ENCODE results near the gene MS4A18.
"Not testable (repeated sequence)": the region's sequence is repeated elsewhere in the genome, so short reads cannot be mapped to it uniquely, and the experiment has no call there.

MS4A18 gene

DNA sequence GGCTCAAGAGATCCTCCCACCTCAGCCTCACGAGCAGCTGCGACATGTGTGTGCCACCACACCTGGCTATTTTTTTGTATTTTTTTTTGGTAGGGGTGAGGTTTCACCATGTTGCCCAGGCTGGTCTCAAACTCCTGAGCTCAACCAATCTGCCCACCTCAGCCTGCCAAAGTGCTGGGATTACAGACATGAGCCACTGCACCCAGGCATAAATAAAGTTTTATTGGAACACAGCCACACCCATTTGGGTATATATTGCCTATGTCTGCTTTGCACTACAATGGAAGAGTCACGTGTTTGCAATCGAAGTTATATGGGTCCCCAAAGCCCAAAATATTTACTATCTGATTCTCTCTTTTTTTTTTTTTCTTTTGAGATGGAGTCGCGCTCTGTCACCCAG is 30.4 kb downstream of the MS4A18 start:
- no peak for ATAC-seq
- Mint-ChIP-seq H3K4me3 (no peak overlapping the region), H3K9me3 (no peaks in the 10 kb centered on the region), H3K27ac (no peak overlapping the region), H3K27me3 (peaks cover 62% of the 10 kb centered on the region), H3K4me1 (no peaks in the 10 kb centered on the region)
- DNase-seq, result no peak

DNA sequence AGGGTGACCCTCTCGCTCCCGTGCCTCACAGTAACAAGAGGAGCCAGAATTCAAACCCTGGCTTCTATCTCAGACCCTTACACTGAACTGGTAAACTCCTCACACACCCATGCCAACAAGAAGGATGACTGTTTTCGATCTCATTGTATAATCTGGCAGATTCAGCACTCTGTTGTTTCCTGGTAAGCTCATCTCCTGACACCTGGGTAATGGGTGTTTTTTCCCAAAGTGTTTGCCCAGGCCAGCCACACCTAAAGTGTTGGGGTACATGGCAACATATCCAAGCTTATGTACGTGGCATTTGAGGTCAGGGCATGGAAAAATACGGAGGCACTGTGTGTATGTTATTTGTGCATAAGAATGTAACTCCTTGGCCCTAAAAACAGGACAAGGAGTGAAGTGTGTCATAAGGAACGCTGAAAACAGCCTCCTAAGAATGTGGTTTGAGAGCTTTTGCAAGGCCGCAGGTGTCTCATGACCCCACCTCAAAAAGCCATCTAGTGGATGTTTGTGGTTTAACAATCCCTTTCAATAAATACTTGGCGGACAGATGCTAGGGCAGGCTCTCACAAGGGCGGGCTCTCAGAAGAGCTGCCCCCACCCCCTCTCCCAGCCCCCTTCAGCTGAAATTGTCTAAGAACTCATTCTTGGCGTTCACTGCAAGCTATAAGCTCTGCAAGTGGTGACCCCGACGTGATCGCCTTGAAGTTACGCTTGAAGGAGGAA is 31.9 kb downstream of the MS4A18 start, which contains the start of gene MS4A15:
Gene MS4A15, plus strand, starts transcription at position 561 of the 726 bp plus-strand sequence. CDS start 6,867 bp downstream, outside the sequence.
- Mint-ChIP-seq H3K4me3 (no peak within 1 kb of the TSS), H3K4me1 (no peaks in the 10 kb centered on the region), H3K9me3 (no peaks in the 10 kb centered on the region), H3K27me3 (peaks cover 62% of the 10 kb centered on the region), H3K27ac (no peak within 1 kb of the TSS)
- ATAC-seq (no peak), DNase-seq (no peak)

DNA sequence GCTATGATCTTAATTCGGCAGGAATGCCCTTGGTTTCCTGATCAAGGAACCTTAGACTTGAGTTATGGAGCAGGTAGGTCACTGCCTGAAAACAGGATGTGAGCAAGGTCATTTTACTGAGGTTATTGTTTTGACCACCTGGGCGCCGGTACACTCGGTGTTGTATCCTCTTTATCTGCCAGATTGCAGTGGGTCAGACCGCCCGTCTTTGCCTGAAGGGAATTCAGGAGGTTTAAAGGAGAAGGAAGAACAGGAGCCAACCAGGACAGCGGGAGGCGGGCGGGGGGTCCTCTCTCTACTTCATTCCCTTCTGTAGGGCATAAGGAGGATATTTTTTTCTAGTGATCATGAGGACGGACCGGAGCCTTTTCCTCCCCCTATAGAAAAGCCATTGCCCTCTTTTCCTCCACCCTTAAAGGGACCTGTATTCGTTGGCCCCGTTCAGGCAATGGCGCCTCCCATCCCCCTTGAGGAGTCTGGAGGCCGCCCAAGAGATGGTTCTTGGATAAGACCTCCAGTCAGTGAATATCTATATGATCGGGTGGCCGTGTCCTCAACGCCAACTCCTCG is 32.8 kb downstream of the MS4A18 start:
- DNase-seq, result no peak
- H3K9me3 Mint-ChIP-seq, result no peaks in the 10 kb centered on the region
- H3K27ac Mint-ChIP-seq, result no peak overlapping the region
- H3K27me3 Mint-ChIP-seq, result peaks cover 56% of the 10 kb centered on the region
- ATAC-seq, result no peak
- H3K4me1 Mint-ChIP-seq, result no peaks in the 10 kb centered on the region
- H3K4me3 Mint-ChIP-seq, result no peak overlapping the region

DNA sequence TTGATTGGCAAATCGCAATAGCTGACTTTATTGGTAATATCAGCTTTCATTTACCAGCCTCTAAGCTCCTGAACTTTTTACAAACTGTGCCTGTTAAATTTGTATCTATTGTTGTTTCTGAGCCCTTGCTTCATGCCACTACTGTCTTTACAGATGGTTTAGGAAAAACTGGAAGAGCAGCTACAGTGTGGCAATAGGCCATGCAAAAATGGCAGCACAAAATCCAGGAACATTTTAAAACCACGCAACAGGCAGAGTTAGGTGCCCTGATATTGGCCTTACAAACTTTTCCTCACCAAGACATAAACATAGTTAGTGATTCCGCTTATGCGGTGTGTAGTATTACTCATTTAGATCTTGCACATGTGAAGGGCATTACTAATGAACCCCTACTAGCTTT is 34.2 kb downstream of the MS4A18 start:
- not testable (repeated sequence) for H3K9me3 Mint-ChIP-seq, H3K4me3 Mint-ChIP-seq, DNase-seq, ATAC-seq, H3K27ac Mint-ChIP-seq, H3K4me1 Mint-ChIP-seq
- H3K27me3 Mint-ChIP-seq, result peaks cover 58% of the 10 kb centered on the region

DNA sequence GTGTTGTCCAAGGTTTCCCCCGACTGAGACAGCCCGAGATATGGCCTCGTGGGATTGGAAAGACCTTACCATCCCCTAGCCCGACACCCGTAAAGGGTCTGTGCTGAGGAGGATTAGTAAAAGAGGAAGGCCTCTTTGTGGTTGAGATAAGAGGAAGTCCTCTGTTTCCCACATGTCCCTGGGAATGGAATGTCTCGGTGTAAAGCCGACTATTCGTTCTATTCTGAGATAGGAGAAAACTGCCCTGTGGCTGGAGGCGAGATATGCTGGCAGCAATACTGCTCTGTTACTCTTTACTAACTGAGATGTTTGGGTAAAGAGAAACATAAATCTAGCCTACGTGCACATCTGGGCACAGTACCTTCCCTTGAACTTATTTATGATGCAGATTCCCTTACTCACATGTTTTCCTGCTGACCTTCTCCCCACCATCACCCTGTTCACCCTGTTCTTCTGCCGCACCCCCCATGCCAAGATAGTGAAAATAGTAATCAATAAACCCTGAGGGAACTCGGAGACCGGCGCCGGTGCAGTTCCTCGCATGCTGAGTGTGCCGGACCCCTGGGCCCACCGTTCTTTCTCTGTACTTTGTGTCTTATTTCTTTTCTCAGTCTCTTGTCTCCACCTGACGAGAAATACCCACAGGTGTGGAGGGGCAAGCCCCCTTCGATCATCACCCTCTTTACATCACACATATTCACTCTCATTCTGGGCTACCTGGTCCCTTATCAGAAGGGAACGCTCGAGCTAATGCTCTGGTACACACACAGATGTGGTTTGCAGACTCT is 35.1 kb downstream of the MS4A18 start:
- H3K4me1 Mint-ChIP-seq, H3K9me3 Mint-ChIP-seq, H3K4me3 Mint-ChIP-seq, H3K27ac Mint-ChIP-seq, DNase-seq, ATAC-seq: not testable (repeated sequence)
- peaks cover 63% of the 10 kb centered on the region for H3K27me3 Mint-ChIP-seq

DNA sequence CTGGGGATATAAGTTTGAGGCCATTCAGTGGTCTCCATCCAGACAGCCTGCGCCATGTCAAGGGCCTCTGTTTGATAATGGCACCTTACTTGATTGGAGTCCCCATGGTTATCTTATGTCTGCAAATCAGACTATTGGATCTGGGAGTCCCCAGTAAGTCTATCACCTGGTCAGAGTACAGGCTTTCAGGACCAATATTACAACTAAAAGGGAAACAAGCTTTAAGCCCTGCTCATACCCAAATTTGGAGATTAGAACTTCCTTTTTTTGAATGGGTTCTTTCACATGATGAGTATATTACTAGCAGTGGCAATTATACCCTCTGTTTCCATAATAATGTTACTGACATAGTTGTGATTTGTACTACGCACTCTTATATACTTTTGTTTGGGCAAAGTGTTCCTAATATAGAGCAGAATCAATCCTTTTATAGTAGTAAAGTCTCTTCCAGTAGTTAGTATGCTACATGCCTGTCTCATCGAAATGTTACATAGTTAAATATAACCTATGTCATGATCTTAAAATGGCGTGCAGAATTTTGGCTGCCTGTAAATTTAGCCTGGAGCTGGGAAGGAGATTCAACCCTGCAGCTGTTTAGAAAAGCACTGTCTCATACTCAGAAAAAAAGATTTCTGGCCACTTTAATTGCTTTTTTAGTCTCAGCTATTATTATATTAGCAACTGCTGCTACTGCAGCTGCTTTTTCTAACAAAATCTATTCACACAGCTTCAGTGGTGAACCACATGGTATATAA is 37.1 kb downstream of the MS4A18 start:
- Mint-ChIP-seq H3K27me3 (peaks cover 56% of the 10 kb centered on the region), H3K27ac (no peak overlapping the region), H3K4me3 (no peak overlapping the region), H3K4me1 (no peaks in the 10 kb centered on the region), H3K9me3 (no peaks in the 10 kb centered on the region)
- DNase-seq (no peak), ATAC-seq (no peak)

DNA sequence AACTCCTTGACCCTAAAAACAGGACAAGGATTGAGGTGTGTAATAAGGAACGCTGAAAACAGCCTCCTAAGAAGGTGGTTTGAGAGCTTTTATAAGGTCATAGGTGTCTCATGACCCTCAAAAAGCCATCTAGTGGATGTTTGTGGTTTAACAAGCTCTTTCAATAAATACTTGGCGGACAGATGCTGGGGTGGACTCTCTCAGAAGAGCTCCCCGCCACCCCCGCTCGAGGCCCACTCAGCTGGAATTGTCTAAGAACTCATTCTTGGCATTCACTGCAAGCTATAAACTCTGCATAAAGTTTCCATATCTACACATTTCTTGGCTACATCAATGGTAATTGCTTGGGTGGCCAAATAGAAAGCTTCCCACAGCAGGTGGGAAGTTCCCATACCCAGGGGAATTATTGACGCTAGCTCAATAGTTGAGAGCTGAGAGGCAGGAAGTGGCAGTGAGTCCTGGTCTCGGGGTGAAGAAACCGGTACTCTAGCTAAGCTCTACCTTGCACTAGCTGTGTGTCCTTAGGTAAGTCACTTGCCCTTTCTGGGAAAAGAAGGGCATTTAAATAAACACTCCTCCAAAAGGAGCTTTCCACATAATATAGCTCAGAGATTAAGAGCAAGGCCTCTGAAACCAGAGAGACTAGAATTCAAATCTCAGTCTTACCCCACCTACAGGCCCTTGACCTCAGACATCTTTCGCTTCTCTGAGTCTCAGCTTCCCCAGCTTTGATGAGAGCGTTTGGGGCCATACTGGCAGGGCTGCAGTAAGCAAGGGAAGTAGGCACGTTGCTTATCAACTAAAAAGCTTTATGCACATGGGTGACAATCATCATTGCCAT is 38.6 kb downstream of the MS4A18 start:
- Mint-ChIP-seq H3K27ac (no peak overlapping the region), H3K27me3 (peaks cover 51% of the 10 kb centered on the region), H3K4me3 (no peak overlapping the region), H3K9me3 (no peaks in the 10 kb centered on the region), H3K4me1 (no peaks in the 10 kb centered on the region)
- DNase-seq (no peak), ATAC-seq (no peak)

DNA sequence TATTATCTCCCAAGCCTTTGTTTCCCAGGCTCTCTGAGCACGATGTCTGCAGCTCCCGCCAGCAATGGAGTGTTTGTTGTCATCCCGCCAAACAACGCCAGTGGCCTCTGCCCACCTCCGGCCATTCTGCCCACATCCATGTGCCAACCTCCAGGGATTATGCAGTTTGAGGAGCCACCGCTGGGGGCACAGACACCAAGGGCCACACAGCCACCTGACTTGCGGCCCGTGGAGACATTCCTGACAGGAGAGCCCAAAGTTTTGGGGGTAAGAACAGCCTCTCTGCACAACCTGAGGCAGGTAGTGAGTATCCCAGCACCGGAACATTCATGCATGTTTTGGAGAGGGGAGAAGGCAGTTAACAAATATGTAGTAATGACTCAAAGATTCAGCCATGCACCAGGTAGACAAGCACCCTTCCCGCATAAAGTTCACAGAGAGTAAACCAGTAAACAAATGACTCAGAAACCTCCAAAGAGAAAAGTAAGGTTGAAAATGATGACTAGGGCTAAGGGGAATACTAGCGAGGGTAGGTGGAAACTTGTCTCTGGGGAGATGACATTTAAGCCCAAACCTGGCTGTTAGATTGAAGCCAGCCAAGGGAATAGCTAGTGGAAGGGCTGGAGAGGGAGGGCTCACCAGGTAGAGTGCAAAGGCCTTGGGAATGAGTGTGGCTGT is 39.3 kb downstream of the MS4A18 start:
- H3K4me1 Mint-ChIP-seq, result no peaks in the 10 kb centered on the region
- H3K9me3 Mint-ChIP-seq, result no peaks in the 10 kb centered on the region
- H3K4me3 Mint-ChIP-seq, result no peak overlapping the region
- no peak overlapping the region for H3K27ac Mint-ChIP-seq
- no peak for ATAC-seq
- DNase-seq, result no peak
- peaks cover 51% of the 10 kb centered on the region for H3K27me3 Mint-ChIP-seq

DNA sequence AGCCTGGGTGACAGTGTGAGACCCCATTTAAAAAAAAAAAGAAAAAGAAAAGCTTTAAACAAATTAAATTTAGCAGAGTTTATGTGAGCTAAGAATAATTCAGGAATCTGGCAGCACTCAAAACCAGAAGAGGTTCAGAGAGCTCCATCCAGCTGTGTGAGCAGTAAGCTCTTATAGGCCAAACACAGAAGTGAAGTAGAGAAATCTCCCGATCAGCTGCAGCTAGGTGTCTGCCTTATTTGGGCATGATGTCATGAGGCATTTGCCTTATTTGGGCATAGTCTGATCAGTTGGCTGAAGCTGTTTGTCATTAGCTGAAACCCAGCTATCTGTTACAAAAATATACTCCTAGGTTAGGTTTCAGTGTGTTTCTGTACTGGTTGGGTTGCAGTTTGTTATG is 40.4 kb downstream of the MS4A18 start:
- Mint-ChIP-seq H3K4me3 (no peak overlapping the region), H3K9me3 (no peaks in the 10 kb centered on the region), H3K27ac (no peak overlapping the region), H3K4me1 (no peaks in the 10 kb centered on the region), H3K27me3 (peaks cover 40% of the 10 kb centered on the region)
- no peak for DNase-seq
- no peak for ATAC-seq

DNA sequence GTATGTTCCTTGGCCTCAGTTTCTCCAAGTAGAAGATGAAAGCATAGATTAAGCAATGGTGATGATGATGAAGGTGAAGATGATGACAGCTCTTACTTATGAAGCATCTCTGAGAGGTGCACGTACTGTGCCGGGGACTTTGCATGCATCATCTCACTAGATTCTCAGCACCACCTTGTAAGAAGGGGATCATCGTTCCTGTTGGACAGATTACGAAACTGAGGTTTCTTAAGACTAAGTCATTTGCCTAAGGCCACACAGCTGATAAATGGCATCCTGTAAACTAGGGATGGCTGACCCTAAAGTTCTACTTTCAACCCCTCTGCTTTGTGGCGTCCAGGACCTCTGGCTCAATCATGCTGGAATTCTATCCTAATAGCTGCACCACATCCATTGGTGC is 40.8 kb downstream of the MS4A18 start:
- no peak for ATAC-seq
- no peaks in the 10 kb centered on the region for H3K4me1 Mint-ChIP-seq
- peaks cover 35% of the 10 kb centered on the region for H3K27me3 Mint-ChIP-seq
- no peaks in the 10 kb centered on the region for H3K9me3 Mint-ChIP-seq
- H3K4me3 Mint-ChIP-seq, result no peak overlapping the region
- DNase-seq, result no peak
- no peak overlapping the region for H3K27ac Mint-ChIP-seq

DNA sequence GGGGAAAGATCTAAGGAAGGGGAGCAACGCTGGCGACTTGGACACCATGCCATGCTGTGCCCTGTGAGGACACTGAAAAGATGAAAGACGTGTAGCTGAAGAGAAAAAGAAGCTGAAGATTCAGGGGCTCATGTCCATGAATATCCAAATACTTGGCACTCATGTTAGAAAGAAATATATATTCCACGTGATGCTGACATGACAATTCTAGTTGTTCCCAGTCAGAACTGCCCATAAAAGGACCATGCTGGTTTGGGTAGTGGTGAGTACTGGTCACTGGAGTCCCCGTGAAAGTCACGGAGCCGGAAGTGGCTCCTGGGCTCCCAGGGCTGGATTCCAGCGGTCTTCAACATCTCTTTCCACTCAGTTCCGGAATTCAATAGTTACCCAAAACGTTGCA is 42.0 kb downstream of the MS4A18 start:
- no peaks in the 10 kb centered on the region for H3K9me3 Mint-ChIP-seq
- ATAC-seq, result no peak
- no peaks in the 10 kb centered on the region for H3K4me1 Mint-ChIP-seq
- DNase-seq, result no peak
- H3K27ac Mint-ChIP-seq, result no peak overlapping the region
- no peak overlapping the region for H3K4me3 Mint-ChIP-seq
- peaks cover 31% of the 10 kb centered on the region for H3K27me3 Mint-ChIP-seq

DNA sequence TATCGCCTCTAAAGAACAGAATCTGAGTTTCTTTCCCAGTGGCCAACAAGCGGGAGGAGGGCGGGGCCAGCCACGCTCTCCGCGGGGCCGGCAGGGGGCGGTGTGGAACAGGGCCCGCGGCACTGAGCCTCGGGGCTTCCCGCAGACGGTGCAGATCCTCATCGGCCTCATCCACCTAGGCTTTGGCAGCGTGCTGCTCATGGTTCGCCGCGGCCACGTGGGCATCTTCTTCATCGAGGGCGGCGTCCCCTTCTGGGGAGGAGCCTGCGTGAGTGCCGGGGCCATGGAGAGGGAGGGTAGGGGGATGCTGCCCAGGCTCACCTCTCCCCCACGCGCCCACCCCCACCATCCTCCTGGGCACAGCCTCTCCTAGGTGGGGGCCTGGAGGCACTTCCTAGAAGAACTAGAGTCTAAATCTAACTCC is 42.9 kb downstream of the MS4A18 start:
- Mint-ChIP-seq H3K4me3 (no peak overlapping the region), H3K9me3 (no peaks in the 10 kb centered on the region), H3K27me3 (peaks cover 31% of the 10 kb centered on the region), H3K27ac (no peak overlapping the region), H3K4me1 (no peaks in the 10 kb centered on the region)
- peak; percentile 19 to 34 for DNase-seq
- ATAC-seq, result peak; percentile 66

DNA sequence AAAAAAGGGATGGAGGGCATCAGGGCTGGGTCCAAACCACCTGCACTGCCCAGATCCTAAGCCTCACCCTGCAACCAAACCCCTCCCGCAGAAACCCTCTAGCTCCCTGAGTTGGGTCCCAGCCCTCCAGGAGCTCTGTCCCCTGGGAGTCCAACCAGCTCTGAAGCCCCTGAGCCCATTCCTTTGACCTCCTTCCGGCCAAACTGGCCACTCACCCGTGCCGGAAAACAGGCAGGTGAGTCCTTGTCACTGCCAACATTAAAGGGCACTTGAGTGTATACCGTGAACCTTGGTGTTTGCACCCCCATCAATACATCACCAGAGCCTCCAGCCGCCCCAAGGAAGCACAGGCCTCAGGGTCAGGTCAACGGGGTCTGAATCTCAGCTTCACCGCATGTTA is 43.7 kb downstream of the MS4A18 start:
- no peak overlapping the region for H3K27ac Mint-ChIP-seq

DNA sequence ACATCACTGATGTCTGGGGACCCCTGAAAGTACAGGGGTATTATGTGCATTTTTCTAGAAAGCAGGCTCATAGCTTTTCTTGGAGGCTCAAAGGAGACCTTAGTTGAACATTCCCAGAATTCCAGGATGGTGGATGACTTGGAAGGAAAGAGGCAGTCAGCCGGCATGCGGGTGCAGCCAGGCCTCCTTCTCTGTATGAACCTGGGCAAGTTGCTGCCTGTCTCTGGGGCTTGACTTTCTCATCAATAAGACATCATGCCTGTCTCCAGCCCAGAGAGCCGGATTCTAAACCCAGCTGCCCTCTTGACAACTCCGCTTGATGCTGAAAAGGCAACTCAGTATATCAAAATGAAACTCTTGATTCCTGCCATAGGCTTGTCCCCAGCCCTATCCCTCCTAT is 44.8 kb downstream of the MS4A18 start:
- peaks cover under 1% of the 10 kb centered on the region for H3K4me1 Mint-ChIP-seq

More for the DNA sequence above, 43.7 kb downstream of the MS4A18 start:
- H3K27me3 Mint-ChIP-seq, result peaks cover 31% of the 10 kb centered on the region
- no peak for ATAC-seq
- H3K4me3 Mint-ChIP-seq, result no peak overlapping the region
- H3K4me1 Mint-ChIP-seq, result no peaks in the 10 kb centered on the region
- no peak for DNase-seq
- no peaks in the 10 kb centered on the region for H3K9me3 Mint-ChIP-seq

More for the DNA sequence above, 44.8 kb downstream of the MS4A18 start:
- Mint-ChIP-seq H3K4me3 (no peak overlapping the region), H3K9me3 (no peaks in the 10 kb centered on the region), H3K27ac (no peak overlapping the region), H3K27me3 (peaks cover 25% of the 10 kb centered on the region)
- DNase-seq, result no peak
- ATAC-seq, result no peak

Data from stimulated activated naive CD8-positive, alpha-beta T cell treated with anti-CD3 and anti-CD28 coated beads, Interleukin-15, amount 100 ng/mL, for 72 hours (primary cell).